ENCODE measurements around the gene ADAMTS2.
"Not testable (repeated sequence)": the region's sequence is repeated elsewhere in the genome, so short reads cannot be mapped to it uniquely, and the experiment has no call there.

The ADAMTS2 gene

GRCh38 chr5:179327021-179327735 lies 18.1 kb downstream of the ADAMTS2 start:
- no peak for TF ChIP-seq CTCF (IDR thresholded peaks at IDR 0.05; ENCODE audit: low read depth, low read length)
- H3K4me3 ChIP-seq (ENCODE audit: low read depth, low read length), result no peak overlapping the region

GRCh38 chr5:179326122-179326927 lies 18.9 kb downstream of the ADAMTS2 start:
- no peak for TF ChIP-seq CTCF (IDR thresholded peaks at IDR 0.05; ENCODE audit: low read depth, low read length)
- no peak overlapping the region for H3K4me3 ChIP-seq (ENCODE audit: low read depth, low read length)

GRCh38 chr5:179325296-179326031 lies 19.8 kb downstream of the ADAMTS2 start:
- H3K4me3 ChIP-seq (ENCODE audit: low read depth, low read length), result no peak overlapping the region
- no peak for TF ChIP-seq CTCF (IDR thresholded peaks at IDR 0.05; ENCODE audit: low read depth, low read length)

- no peak for TF ChIP-seq CTCF (IDR thresholded peaks at IDR 0.05; ENCODE audit: low read depth, low read length)
- no peak overlapping the region for H3K4me3 ChIP-seq (ENCODE audit: low read depth, low read length)
Observed at GRCh38 chr5:179324760-179325295, 20.4 kb downstream of the ADAMTS2 start.

- not testable (repeated sequence) for H3K4me3 ChIP-seq (ENCODE audit: low read depth, low read length)
Observed at GRCh38 chr5:179324316-179324715, 20.9 kb downstream of the ADAMTS2 start.

GRCh38 chr5:179323026-179323870 lies 22.0 kb downstream of the ADAMTS2 start:
- no peak for TF ChIP-seq CTCF (IDR thresholded peaks at IDR 0.05; ENCODE audit: low read depth, low read length)
- H3K4me3 ChIP-seq (ENCODE audit: low read depth, low read length), result no peak overlapping the region

Measured in WI38 (cell line).